Brain microvascular endothelial cell (primary cell): ENCODE data around the gene AARSD1.

Source experiments
- DNase-seq: peaks from one replicate; pipeline ENCODE4 v3.0.0-alpha.2; 2020
- H3K27ac ChIP-seq: fragments of 250-450 bp; sonication (Bioruptor Pico); 2 replicates; pipeline ENCODE4 v1.5.1; 2020; ENCODE audit warnings: mild to moderate bottlenecking, moderate library complexity
- H3K27me3 ChIP-seq: fragments of 250-450 bp; sonication (Bioruptor Pico); replicated peaks from 2 replicates; pipeline ENCODE4 v1.5.1; 2020; ENCODE audit warnings: mild to moderate bottlenecking
- H3K36me3 ChIP-seq: fragments of 250-450 bp; sonication (Bioruptor Pico); replicated peaks from 2 replicates; pipeline ENCODE4 v1.5.1; 2020; ENCODE audit warnings: mild to moderate bottlenecking
- H3K4me3 ChIP-seq: 2 replicates; pipeline ENCODE4 v1.5.1; 2011; ENCODE audit warnings: low read depth, mild to moderate bottlenecking, control low read depth, low read length, moderate library complexity
- CTCF ChIP-seq: IDR thresholded peaks from 2 replicates; pipeline ENCODE4 v1.5.1; 2011; ENCODE audit warnings: low read depth, mild to moderate bottlenecking, moderate library complexity, low read length, control low read depth, inconsistent platforms; ENCODE audit errors: missing control alignments
- in situ Hi-C: cut with HindIII; loops from 2 replicates; pipeline ENCODE4 v1.10.0; 2017; ENCODE audit warnings: low sequenced_read_pairs, low pct_ligation_motif_present

AARSD1 gene

GRCh38 chr17:42971589-42971988, 7.3 kb upstream of the AARSD1 start:
- no peaks in the 10 kb centered on the region for H3K36me3 ChIP-seq
- no peak overlapping the region for H3K27ac ChIP-seq
- in situ Hi-C loops = no loop called here
- H3K4me3 ChIP-seq = no peak overlapping the region
- TF ChIP-seq CTCF = no peak
- no peak for DNase-seq
- no peaks in the 10 kb centered on the region for H3K27me3 ChIP-seq

GRCh38 chr17:42969001-42969581, 4.8 kb upstream of the AARSD1 start:
- no peak for DNase-seq
- Histone ChIP-seq H3K4me3 (no peak overlapping the region), H3K27ac (no peak overlapping the region), H3K36me3 (no peaks in the 10 kb centered on the region), H3K27me3 (no peaks in the 10 kb centered on the region)
- TF ChIP-seq CTCF = no peak
- in situ Hi-C loops = no loop called here

- no peaks in the 10 kb centered on the region for H3K27me3 ChIP-seq
- H3K36me3 ChIP-seq = no peaks in the 10 kb centered on the region
- no peak overlapping the region for H3K27ac ChIP-seq
- no peak overlapping the region for H3K4me3 ChIP-seq
- DNase-seq = no peak
- TF ChIP-seq CTCF = no peak
- in situ Hi-C loops = no loop called here
Measured at GRCh38 chr17:42967925-42968324, 3.7 kb upstream of the AARSD1 start.

- no peak overlapping the region for H3K4me3 ChIP-seq
- no peak overlapping the region for H3K27ac ChIP-seq
- in situ Hi-C loops = no loop called here
- TF ChIP-seq CTCF = no peak
- peaks cover 70% of the 10 kb centered on the region for H3K36me3 ChIP-seq
- DNase-seq = no peak
- H3K27me3 ChIP-seq = no peaks in the 10 kb centered on the region
Measured at GRCh38 chr17:42953669-42954068, 10.6 kb downstream of the AARSD1 start.

GRCh38 chr17:42950044-42950783, 14.0 kb downstream of the AARSD1 start:
- in situ Hi-C loops = no loop called here
- no peak for TF ChIP-seq CTCF
- Histone ChIP-seq H3K36me3 (peaks cover 52% of the 10 kb centered on the region), H3K27ac (no peak overlapping the region), H3K27me3 (no peaks in the 10 kb centered on the region), H3K4me3 (no peak overlapping the region)
- DNase-seq = no peak
